Progenitor cell of endocrine pancreas (in vitro differentiated cells): ENCODE results near the gene POLN. TPM values are rescaled to one million over a fixed set of nuclear protein-coding genes. Genes with fewer than 3 reads are reported as not detected.

ENCODE experiments used
- DNase-seq: peaks from one replicate; pipeline ENCODE4 v3.0.0; 2021; ENCODE audit warnings: low spot score; ENCODE audit not compliant: unreplicated experiment
- H3K27ac Mint-ChIP-seq: 2 replicates; pipeline ENCODE4 v1.8.0; 2021; ENCODE audit warnings: mild to moderate bottlenecking, moderate library complexity, mixed read lengths
- H3K27me3 Mint-ChIP-seq: 2 replicates; pipeline ENCODE4 v1.8.0; 2021; ENCODE audit warnings: mixed read lengths
- H3K36me3 Mint-ChIP-seq: 2 replicates; pipeline ENCODE4 v1.8.0; 2022; ENCODE audit warnings: mixed read lengths; ENCODE audit not compliant: insufficient read depth
- H3K4me1 Mint-ChIP-seq: 2 replicates; pipeline ENCODE4 v1.8.0; 2021; ENCODE audit warnings: low read depth, mixed read lengths
- H3K4me3 Mint-ChIP-seq: 2 replicates; pipeline ENCODE4 v1.8.0; 2021; ENCODE audit warnings: low read depth, mild to moderate bottlenecking, moderate library complexity, mixed read lengths
- H3K9me3 Mint-ChIP-seq: 2 replicates; pipeline ENCODE4 v1.8.0; 2021; ENCODE audit warnings: low read depth, mixed read lengths
- total RNA-seq: library from RNA; stranded (reverse); gene quantifications from 2 replicates; pipeline ENCODE4 v1.2.1, GENCODE V29; 2021
- TF ChIP-seq, protein P1 (sequence below): fragments of 200-600 bp; sonication (generic); IDR thresholded peaks from one replicate; pipeline ENCODE4 v1.5.0; 2021; ENCODE audit warnings: antibody characterized with exemption, mild to moderate bottlenecking; ENCODE audit not compliant: unreplicated experiment

POLN gene
- total RNA-seq, 1 donor from 2014 or later: 5.9 TPM

DNA sequence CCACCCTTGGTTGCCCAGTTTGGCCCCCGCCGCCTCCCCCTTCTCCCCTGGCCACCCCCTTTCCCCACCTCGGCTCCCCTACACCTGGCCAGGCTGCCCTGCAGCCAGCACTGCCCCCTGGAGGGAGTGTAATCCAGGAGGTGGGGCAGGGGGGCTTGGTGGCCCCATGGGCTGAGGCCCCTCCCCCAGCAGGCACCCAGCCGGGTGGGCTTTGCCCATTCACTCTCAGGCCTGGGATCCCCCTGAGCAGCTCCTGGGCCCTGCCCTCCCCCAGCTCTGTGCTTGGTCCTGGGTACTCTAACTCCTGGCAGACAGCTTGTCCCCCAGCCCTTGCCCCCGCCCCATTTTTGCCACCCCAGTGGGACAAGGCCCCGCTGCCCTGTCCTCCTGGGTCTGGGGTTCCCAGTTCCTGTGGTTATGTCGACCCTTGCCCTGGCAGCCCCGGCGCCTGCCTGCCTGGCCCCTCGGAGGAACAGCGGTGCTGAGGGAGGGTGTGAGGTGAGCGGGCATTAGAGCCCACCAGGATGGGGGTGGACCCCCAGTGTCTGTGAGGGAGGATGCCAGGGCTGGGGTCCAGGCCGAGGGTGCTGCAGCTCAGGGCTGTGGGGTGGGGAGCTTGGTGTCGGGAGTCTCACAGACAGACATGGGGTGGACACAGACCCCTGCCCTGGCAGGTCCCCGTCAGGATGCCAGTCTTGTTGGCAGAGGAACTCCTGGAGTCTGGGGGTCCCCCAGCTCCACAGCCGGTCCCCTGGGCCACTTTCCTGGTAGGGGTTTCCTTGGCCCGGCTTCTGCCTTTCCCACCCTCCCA lies 172.6 kb downstream of the POLN start:
- TF ChIP-seq, protein P1, sequence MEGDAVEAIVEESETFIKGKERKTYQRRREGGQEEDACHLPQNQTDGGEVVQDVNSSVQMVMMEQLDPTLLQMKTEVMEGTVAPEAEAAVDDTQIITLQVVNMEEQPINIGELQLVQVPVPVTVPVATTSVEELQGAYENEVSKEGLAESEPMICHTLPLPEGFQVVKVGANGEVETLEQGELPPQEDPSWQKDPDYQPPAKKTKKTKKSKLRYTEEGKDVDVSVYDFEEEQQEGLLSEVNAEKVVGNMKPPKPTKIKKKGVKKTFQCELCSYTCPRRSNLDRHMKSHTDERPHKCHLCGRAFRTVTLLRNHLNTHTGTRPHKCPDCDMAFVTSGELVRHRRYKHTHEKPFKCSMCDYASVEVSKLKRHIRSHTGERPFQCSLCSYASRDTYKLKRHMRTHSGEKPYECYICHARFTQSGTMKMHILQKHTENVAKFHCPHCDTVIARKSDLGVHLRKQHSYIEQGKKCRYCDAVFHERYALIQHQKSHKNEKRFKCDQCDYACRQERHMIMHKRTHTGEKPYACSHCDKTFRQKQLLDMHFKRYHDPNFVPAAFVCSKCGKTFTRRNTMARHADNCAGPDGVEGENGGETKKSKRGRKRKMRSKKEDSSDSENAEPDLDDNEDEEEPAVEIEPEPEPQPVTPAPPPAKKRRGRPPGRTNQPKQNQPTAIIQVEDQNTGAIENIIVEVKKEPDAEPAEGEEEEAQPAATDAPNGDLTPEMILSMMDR: no peak
- H3K27me3 Mint-ChIP-seq: no peaks in the 10 kb centered on the region
- H3K4me1 Mint-ChIP-seq: peaks cover 8% of the 10 kb centered on the region
- DNase-seq: no peak
- H3K4me3 Mint-ChIP-seq: no peak overlapping the region
- H3K27ac Mint-ChIP-seq: no peak overlapping the region
- peaks cover 3% of the 10 kb centered on the region for H3K36me3 Mint-ChIP-seq
- H3K9me3 Mint-ChIP-seq: no peaks in the 10 kb centered on the region

- H3K4me3 Mint-ChIP-seq: no peak overlapping the region
- no peak for DNase-seq
- TF ChIP-seq, protein P1: no peak
Measured at GRCh38 chr4:2068566-2068965, 173.4 kb downstream of the POLN start.

DNA sequence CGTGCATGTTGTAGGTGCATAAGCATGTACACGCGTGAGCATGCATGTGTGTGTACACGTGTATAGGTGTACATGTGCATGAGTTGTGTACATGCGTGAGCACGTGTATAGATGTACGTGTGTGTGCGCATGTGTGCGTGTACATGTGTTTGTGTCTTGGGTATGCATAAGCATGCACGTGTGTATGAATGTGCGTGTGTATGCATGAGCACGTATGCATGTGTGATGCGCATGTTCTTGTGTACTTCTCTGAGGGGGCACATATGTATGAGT lies 173.8 kb downstream of the POLN start:
- TF ChIP-seq, protein P1: no peak
- Mint-ChIP-seq H3K27me3 (no peaks in the 10 kb centered on the region), H3K36me3 (peaks cover 3% of the 10 kb centered on the region), H3K27ac (peak overlapping the region; percentile 21), H3K4me3 (no peak overlapping the region), H3K9me3 (no peaks in the 10 kb centered on the region), H3K4me1 (peaks cover 8% of the 10 kb centered on the region)
- no peak for DNase-seq

More at GRCh38 chr4:2068566-2068965, 173.4 kb downstream of the POLN start:
- no peaks in the 10 kb centered on the region for H3K9me3 Mint-ChIP-seq
- H3K4me1 Mint-ChIP-seq: peaks cover 8% of the 10 kb centered on the region
- H3K27me3 Mint-ChIP-seq: no peaks in the 10 kb centered on the region
- H3K27ac Mint-ChIP-seq: peak overlapping the region; percentile 21
- H3K36me3 Mint-ChIP-seq: peaks cover 3% of the 10 kb centered on the region

GRCh38 chr4:2067446-2068197 lies 174.3 kb downstream of the POLN start:
- Mint-ChIP-seq H3K4me1 (peaks cover 8% of the 10 kb centered on the region), H3K27ac (no peak overlapping the region), H3K9me3 (no peaks in the 10 kb centered on the region), H3K36me3 (peaks cover 3% of the 10 kb centered on the region), H3K4me3 (no peak overlapping the region), H3K27me3 (no peaks in the 10 kb centered on the region)
- TF ChIP-seq, protein P1: no peak
- DNase-seq: no peak

GRCh38 chr4:2066571-2067445 lies 175.1 kb downstream of the POLN start:
- TF ChIP-seq, protein P1: no peak
- Mint-ChIP-seq H3K27me3 (no peaks in the 10 kb centered on the region), H3K9me3 (no peaks in the 10 kb centered on the region), H3K4me1 (peaks cover 4% of the 10 kb centered on the region), H3K36me3 (peaks cover 3% of the 10 kb centered on the region), H3K27ac (no peak overlapping the region), H3K4me3 (no peak overlapping the region)
- no peak for DNase-seq
